Measurements from ENCODE around the gene TOR1A. TPM values are rescaled to one million over a fixed set of nuclear protein-coding genes. Genes with fewer than 3 reads are reported as not detected.

Gene TOR1A
- total RNA-seq, 1 donor from 2014 or later: 35.5 TPM

DNA sequence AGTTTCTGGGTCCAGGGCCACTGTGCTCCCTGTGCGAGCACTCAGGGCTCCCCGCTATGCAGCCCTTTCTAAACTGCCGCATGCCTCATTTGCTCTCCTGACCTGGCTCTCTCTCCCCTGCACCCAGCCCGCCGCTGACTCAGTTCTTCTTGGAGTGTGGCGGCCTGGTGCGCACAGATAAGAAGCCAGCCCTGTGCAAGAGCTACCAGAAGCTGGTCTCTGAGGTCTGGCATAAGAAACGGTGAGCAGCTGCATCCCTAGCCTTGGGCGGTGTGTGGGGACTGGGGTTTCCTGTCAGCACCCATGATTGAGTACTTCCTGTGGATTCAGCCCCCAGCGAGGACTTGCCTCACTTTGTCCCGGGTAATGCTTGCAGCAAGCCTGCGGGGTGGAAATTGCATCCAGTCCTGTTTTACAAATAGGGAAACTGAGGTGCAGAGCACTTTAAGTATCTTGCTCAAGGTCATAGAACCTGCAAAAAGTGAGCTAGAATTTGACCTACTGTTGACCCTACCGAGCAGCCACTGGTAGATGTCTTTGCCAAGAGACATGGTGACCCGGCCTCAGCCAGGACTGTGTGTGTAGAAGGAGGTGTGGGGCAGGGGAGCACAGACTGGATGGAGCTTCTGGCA lies 39.2 kb upstream of the TOR1A start:
- no peaks in the 10 kb centered on the region for H3K9me3 ChIP-seq
- H3K27me3 ChIP-seq: no peaks in the 10 kb centered on the region
- DNase-seq (no peak), ATAC-seq (peak; percentile 49)
- H3K36me3 ChIP-seq: peaks cover 50% of the 10 kb centered on the region
- intact Hi-C loops (cut with DNase I): no loop called here
- no peak overlapping the region for H3K4me3 ChIP-seq
- TF ChIP-seq, protein P1, sequence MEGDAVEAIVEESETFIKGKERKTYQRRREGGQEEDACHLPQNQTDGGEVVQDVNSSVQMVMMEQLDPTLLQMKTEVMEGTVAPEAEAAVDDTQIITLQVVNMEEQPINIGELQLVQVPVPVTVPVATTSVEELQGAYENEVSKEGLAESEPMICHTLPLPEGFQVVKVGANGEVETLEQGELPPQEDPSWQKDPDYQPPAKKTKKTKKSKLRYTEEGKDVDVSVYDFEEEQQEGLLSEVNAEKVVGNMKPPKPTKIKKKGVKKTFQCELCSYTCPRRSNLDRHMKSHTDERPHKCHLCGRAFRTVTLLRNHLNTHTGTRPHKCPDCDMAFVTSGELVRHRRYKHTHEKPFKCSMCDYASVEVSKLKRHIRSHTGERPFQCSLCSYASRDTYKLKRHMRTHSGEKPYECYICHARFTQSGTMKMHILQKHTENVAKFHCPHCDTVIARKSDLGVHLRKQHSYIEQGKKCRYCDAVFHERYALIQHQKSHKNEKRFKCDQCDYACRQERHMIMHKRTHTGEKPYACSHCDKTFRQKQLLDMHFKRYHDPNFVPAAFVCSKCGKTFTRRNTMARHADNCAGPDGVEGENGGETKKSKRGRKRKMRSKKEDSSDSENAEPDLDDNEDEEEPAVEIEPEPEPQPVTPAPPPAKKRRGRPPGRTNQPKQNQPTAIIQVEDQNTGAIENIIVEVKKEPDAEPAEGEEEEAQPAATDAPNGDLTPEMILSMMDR (IDR thresholded peaks at IDR 0.05): no peak
- no peaks in the 10 kb centered on the region for H3K4me1 ChIP-seq
- no peak overlapping the region for H3K27ac ChIP-seq

DNA sequence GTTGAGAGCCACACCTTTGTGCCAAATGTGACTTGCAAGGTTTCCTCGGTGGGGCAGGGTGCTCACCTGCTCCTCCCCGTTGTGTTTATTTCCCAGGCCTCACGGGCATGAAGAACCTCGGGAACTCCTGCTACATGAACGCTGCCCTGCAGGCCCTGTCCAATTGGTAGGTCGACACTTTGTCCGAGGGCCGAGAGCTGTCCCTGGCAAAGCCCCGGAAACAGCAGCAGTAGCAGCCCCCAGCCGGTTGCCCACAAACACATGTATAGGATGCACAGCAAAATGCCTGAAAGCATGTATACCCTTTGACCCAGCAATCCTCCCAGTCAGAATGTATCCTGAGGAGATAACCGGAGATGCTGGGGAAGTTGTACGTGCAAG lies 37.5 kb upstream of the TOR1A start:
- TF ChIP-seq, protein P1 (IDR thresholded peaks at IDR 0.05): no peak
- Histone ChIP-seq H3K27me3 (no peaks in the 10 kb centered on the region), H3K9me3 (no peaks in the 10 kb centered on the region), H3K27ac (no peak overlapping the region), H3K4me3 (no peak overlapping the region), H3K36me3 (peaks cover 54% of the 10 kb centered on the region), H3K4me1 (no peaks in the 10 kb centered on the region)
- ATAC-seq: no peak
- intact Hi-C loops (cut with DNase I): no loop called here
- no peak for DNase-seq

DNA sequence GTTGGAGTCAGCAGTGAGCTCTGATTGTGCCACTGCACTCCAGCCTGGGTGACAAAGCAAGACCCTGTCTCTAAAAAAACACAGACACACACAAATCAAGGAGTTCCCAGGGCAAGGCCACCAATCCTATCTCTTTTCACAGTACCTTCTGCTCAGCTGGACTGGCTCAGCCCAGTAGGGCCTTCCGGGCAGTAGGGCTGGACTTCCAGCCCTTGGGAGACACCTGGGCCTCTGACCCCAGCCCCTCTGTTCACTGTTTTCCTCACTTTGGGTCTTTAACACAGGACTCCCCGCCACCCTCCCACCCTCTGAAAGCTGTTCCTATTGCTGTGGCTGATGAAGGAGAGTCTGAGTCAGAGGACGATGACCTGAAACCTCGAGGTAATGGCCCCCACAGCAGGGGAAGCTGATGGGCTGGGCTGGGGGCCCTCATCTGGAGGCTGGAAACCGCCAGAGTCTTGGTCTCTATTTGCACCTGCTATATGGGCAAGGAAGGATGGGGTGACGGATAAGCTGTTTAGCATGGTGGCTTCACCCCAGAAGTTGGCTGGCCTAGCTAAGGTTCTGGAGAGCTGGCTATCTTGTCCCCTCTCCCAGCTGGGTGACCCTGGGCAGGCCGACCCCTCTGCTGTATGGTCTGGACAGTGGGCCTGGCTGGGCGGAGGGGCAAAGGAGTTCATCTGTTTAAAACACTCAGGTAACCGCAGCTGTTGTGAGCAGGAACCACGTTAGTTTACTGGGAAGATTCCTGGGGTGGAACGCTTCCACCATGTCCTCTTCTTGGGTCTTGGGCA lies 36.9 kb upstream of the TOR1A start:
- H3K4me3 ChIP-seq: no peak overlapping the region
- no peaks in the 10 kb centered on the region for H3K27me3 ChIP-seq
- TF ChIP-seq, protein P1 (IDR thresholded peaks at IDR 0.05): no peak
- H3K4me1 ChIP-seq: no peaks in the 10 kb centered on the region
- peaks cover 56% of the 10 kb centered on the region for H3K36me3 ChIP-seq
- ATAC-seq (no peak), DNase-seq (no peak)
- H3K27ac ChIP-seq: no peak overlapping the region
- intact Hi-C loops (cut with DNase I): no loop called here
- no peaks in the 10 kb centered on the region for H3K9me3 ChIP-seq

DNA sequence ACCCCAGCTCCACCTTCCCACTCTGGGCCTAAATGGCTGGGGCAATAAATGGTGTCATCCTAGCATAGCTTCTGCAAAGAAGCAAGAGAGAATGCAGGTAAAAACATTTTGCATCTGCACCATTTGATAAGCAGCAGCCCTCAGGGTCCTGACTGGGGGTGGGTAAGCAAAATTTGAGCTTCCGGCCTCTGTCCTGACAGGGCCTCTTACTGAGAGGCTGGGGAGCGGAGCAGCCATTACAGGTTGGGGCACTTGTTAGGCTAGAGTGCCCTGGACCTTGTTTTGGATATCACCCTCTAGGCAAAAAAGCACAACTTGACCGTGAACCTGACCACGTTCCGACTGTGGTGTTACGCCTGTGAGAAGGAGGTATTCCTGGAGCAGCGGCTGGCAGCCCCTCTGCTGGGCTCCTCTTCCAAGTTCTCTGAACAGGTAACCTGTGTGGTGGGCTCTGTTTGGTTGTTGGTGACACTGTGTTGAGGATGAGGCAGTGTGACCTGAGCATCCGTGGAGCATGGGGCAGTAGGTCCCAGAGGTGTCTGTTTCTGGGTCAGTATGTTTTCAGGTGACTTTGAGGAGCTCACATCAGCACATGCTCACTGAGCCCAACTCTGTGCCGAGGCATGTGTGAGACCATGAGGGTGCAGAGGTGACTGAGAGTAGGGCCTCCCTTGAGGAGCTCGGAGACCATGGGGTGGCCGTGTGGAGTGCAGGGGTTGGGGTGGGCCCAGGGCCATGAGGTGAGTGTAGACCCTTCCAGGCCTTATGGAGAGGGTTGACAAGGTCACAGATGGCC lies 34.4 kb upstream of the TOR1A start:
- Histone ChIP-seq H3K4me1 (no peaks in the 10 kb centered on the region), H3K9me3 (no peaks in the 10 kb centered on the region), H3K4me3 (no peak overlapping the region), H3K27me3 (no peaks in the 10 kb centered on the region), H3K36me3 (peaks cover 63% of the 10 kb centered on the region), H3K27ac (no peak overlapping the region)
- no peak for DNase-seq
- no peak for ATAC-seq
- TF ChIP-seq, protein P1 (IDR thresholded peaks at IDR 0.05): no peak
- intact Hi-C loops (cut with DNase I): no loop called here

DNA sequence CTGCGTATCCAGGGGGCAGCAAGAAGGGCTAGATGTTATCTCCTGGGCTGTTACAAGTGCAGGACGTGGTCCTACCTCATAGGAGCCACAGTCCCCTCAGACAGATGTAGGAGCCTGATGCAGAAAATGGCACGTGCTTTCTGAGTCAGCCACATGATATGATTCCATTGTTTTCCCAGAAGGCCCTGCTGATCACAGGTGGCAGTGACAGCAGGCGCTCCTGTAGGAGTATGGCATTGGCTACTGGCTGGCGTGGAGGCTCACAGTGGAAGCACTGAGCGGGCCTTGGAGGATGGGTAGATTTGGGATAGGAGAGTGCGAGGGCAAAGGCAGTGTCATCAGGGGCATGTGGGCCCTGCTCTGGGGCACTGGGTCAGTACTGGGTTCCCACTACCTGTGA lies 33.3 kb upstream of the TOR1A start:
- intact Hi-C loops (cut with DNase I): no loop called here
- Histone ChIP-seq H3K36me3 (peaks cover 69% of the 10 kb centered on the region), H3K4me1 (no peaks in the 10 kb centered on the region), H3K9me3 (no peaks in the 10 kb centered on the region), H3K27me3 (no peaks in the 10 kb centered on the region), H3K4me3 (no peak overlapping the region), H3K27ac (no peak overlapping the region)
- DNase-seq: no peak
- TF ChIP-seq, protein P1 (IDR thresholded peaks at IDR 0.05): no peak
- ATAC-seq: no peak

Measured in upper lobe of right lung (tissue), 1 donor.